Trophoblast cell (in vitro differentiated cells and primary cell): ENCODE results near the gene SLC22A5.

Experiments used
- DNase-seq, 2 donors: peaks; one replicate each; pipeline ENCODE4 v3.0.0-alpha.2; 2016
- H2AFZ ChIP-seq: 2 replicates; pipeline ENCODE4 v1.6.1; 2013; ENCODE audit warnings: low read length, moderate library complexity, mild to moderate bottlenecking; ENCODE audit not compliant: insufficient read depth, poor library complexity
- H2AK5ac ChIP-seq: 2 replicates; pipeline ENCODE4 v1.6.1; 2013; ENCODE audit warnings: mild to moderate bottlenecking, low read length
- H2BK120ac ChIP-seq: 2 replicates; pipeline ENCODE4 v1.6.1; 2013; ENCODE audit warnings: low read length, mild to moderate bottlenecking, moderate library complexity; ENCODE audit not compliant: insufficient read depth, poor library complexity
- H2BK12ac ChIP-seq: 2 replicates; pipeline ENCODE4 v1.6.1; 2013; ENCODE audit warnings: mild to moderate bottlenecking, low read length, moderate library complexity
- H2BK5ac ChIP-seq: 2 replicates; pipeline ENCODE4 v1.6.1; 2013; ENCODE audit warnings: low read length, low read depth, moderate library complexity, mild to moderate bottlenecking; ENCODE audit not compliant: poor library complexity
- H3K14ac ChIP-seq: 2 replicates; pipeline ENCODE4 v1.6.1; 2013; ENCODE audit warnings: mild to moderate bottlenecking, low read length
- H3K18ac ChIP-seq: 2 replicates; pipeline ENCODE4 v1.6.1; 2013; ENCODE audit warnings: mild to moderate bottlenecking, low read length
- H3K23ac ChIP-seq: 2 replicates; pipeline ENCODE4 v1.6.1; 2013; ENCODE audit warnings: low read length
- H3K27ac ChIP-seq: 2 replicates; pipeline ENCODE4 v1.5.1; 2013; ENCODE audit warnings: low read depth, mild to moderate bottlenecking, inconsistent platforms, low read length, moderate library complexity
- H3K27me3 ChIP-seq: 2 replicates; pipeline ENCODE4 v1.6.1; 2013; ENCODE audit warnings: inconsistent platforms, mild to moderate bottlenecking, low read length, moderate library complexity; ENCODE audit not compliant: insufficient read depth
- H3K36me3 ChIP-seq, 2 experiments: 1 replicate in 1 of 2; 2 replicates in 1 of 2; pipeline ENCODE4 v1.6.1; 2013; ENCODE audit warnings: low read length in 2 of 2, mild to moderate bottlenecking in 2 of 2, moderate library complexity in 1 of 2; ENCODE audit not compliant: insufficient read depth in 2 of 2, control insufficient read depth in 1 of 2
- H3K4ac ChIP-seq: 2 replicates; pipeline ENCODE4 v1.6.1; 2013; ENCODE audit warnings: low read depth, mild to moderate bottlenecking, low read length, moderate library complexity
- H3K4me1 ChIP-seq, 2 experiments: 1 replicate in 1 of 2; 2 replicates in 1 of 2; pipeline ENCODE4 v1.6.1; 2013; ENCODE audit warnings: low read length in 2 of 2, mild to moderate bottlenecking in 2 of 2, moderate library complexity in 1 of 2; ENCODE audit not compliant: insufficient read depth in 2 of 2, control insufficient read depth in 1 of 2
- H3K4me2 ChIP-seq: 2 replicates; pipeline ENCODE4 v1.6.1; 2013; ENCODE audit warnings: inconsistent platforms, mild to moderate bottlenecking, low read length, moderate library complexity
- H3K4me3 ChIP-seq: 2 replicates; pipeline ENCODE4 v1.5.1; 2013; ENCODE audit warnings: mild to moderate bottlenecking, low read depth, low read length, inconsistent platforms
- H3K79me1 ChIP-seq: one replicate; pipeline ENCODE4 v1.6.1; 2013; ENCODE audit warnings: low read length
- H3K79me2 ChIP-seq: 2 replicates; pipeline ENCODE4 v1.6.1; 2013; ENCODE audit warnings: low read length, mild to moderate bottlenecking; ENCODE audit not compliant: control insufficient read depth, insufficient read depth, poor library complexity
- H3K9ac ChIP-seq: 2 replicates; pipeline ENCODE4 v1.6.1; 2013; ENCODE audit warnings: mild to moderate bottlenecking, low read length
- H3K9me3 ChIP-seq: 2 replicates; pipeline ENCODE4 v1.6.1; 2013; ENCODE audit warnings: low read depth, mild to moderate bottlenecking, control low read depth, inconsistent platforms, low read length; ENCODE audit not compliant: insufficient read depth
- H4K12ac ChIP-seq: 2 replicates; pipeline ENCODE4 v1.6.1; 2013; ENCODE audit warnings: low read depth, mild to moderate bottlenecking, low read length, moderate library complexity
- H4K8ac ChIP-seq: 2 replicates; pipeline ENCODE4 v1.6.1; 2013; ENCODE audit warnings: low read depth, mild to moderate bottlenecking, low read length, moderate library complexity
- H4K91ac ChIP-seq: one replicate; pipeline ENCODE4 v1.6.1; 2013; ENCODE audit warnings: low read depth, mild to moderate bottlenecking, low read length, moderate library complexity
- WGBS: extraction: QIAGEN DNeasy Blood & Tissue Kit; methylation state at CpG from one replicate; pipeline ENCODE4 v1.1.7; 2013; ENCODE audit warnings: missing lambda C conversion rate; ENCODE audit not compliant: insufficient read length, insufficient coverage; ENCODE audit errors: extremely low coverage; 5-methylcytosine and 5-hydroxymethylcytosine counted together

The SLC22A5 gene

GRCh38 chr5:132353486-132353995 is 16.0 kb upstream of the SLC22A5 start:
- Histone ChIP-seq H3K18ac (no peak overlapping the region), H3K27me3 (no peaks in the 10 kb centered on the region), H3K79me2 (no peaks in the 10 kb centered on the region), H3K36me3 (no peaks in the 10 kb centered on the region), H4K8ac (no peak overlapping the region), H3K79me1 (no peaks in the 10 kb centered on the region), H3K27ac (no peak overlapping the region), H3K9ac (no peak overlapping the region), H4K12ac (no peak overlapping the region), H4K91ac (no peak overlapping the region), H3K4me1 (no peaks in the 10 kb centered on the region), H3K4me2 (no peak overlapping the region), H2BK120ac (no peak overlapping the region), H3K9me3 (peaks cover 5% of the 10 kb centered on the region), H3K14ac (no peak overlapping the region), H3K4ac (no peak overlapping the region), H2BK5ac (no peak overlapping the region), H2AFZ (no peak overlapping the region), H2AK5ac (no peak overlapping the region), H3K4me3 (no peak overlapping the region), H3K23ac (no peak overlapping the region), H2BK12ac (no peak overlapping the region)
- no CpG with 5 or more reads among the region's 1 CpG for WGBS
- no peak for DNase-seq

- no peak overlapping the region for H2BK120ac ChIP-seq
- no peak overlapping the region for H4K12ac ChIP-seq
- H3K23ac ChIP-seq, result no peak overlapping the region
- no peaks in the 10 kb centered on the region for H3K4me1 ChIP-seq
- no peak overlapping the region for H3K14ac ChIP-seq
- no peak overlapping the region for H3K27ac ChIP-seq
- H3K36me3 ChIP-seq, result no peaks in the 10 kb centered on the region
- H3K79me1 ChIP-seq, result no peaks in the 10 kb centered on the region
- no peaks in the 10 kb centered on the region for H3K79me2 ChIP-seq
- H3K27me3 ChIP-seq, result no peaks in the 10 kb centered on the region
- no peak overlapping the region for H3K4me2 ChIP-seq
- H3K4ac ChIP-seq, result no peak overlapping the region
- H2AFZ ChIP-seq, result no peak overlapping the region
- peaks cover under 1% of the 10 kb centered on the region for H3K9me3 ChIP-seq
- no peak overlapping the region for H2BK5ac ChIP-seq
- no peak overlapping the region for H3K4me3 ChIP-seq
- H2BK12ac ChIP-seq, result no peak overlapping the region
- no peak overlapping the region for H4K8ac ChIP-seq
- H2AK5ac ChIP-seq, result no peak overlapping the region
- WGBS, result no CpG with 5 or more reads among the region's 1 CpG
- no peak overlapping the region for H3K9ac ChIP-seq
- H4K91ac ChIP-seq, result no peak overlapping the region
- DNase-seq, result no peak
- no peak overlapping the region for H3K18ac ChIP-seq
These were observed 14.9 kb upstream of the SLC22A5 start for GRCh38 chr5:132354381-132355139.

- no peak overlapping the region for H2AK5ac ChIP-seq
These were observed 14.3 kb upstream of the SLC22A5 start for GRCh38 chr5:132355140-132355765.

GRCh38 chr5:132358775-132359174 is 10.7 kb upstream of the SLC22A5 start:
- no peak overlapping the region for H3K23ac ChIP-seq
- no peak overlapping the region for H3K27ac ChIP-seq
- H4K91ac ChIP-seq, result no peak overlapping the region
- no peak overlapping the region for H2BK120ac ChIP-seq
- H3K27me3 ChIP-seq, result no peaks in the 10 kb centered on the region
- no peak overlapping the region for H4K8ac ChIP-seq
- H3K9ac ChIP-seq, result no peak overlapping the region
- H3K4ac ChIP-seq, result no peak overlapping the region
- H2AK5ac ChIP-seq, result no peak overlapping the region
- H2BK5ac ChIP-seq, result no peak overlapping the region
- H3K4me3 ChIP-seq, result no peak overlapping the region
- H2BK12ac ChIP-seq, result no peak overlapping the region
- no peak overlapping the region for H3K4me2 ChIP-seq
- H2AFZ ChIP-seq, result no peak overlapping the region
- no peak for DNase-seq
- H3K79me1 ChIP-seq, result no peaks in the 10 kb centered on the region
- no CpG with 5 or more reads among the region's 1 CpG for WGBS
- no peaks in the 10 kb centered on the region for H3K79me2 ChIP-seq
- no peaks in the 10 kb centered on the region for H3K36me3 ChIP-seq
- no peaks in the 10 kb centered on the region for H3K4me1 ChIP-seq
- no peak overlapping the region for H4K12ac ChIP-seq
- no peaks in the 10 kb centered on the region for H3K9me3 ChIP-seq
- H3K14ac ChIP-seq, result no peak overlapping the region
- no peak overlapping the region for H3K18ac ChIP-seq

More at GRCh38 chr5:132355140-132355765, 14.3 kb upstream of the SLC22A5 start:
- Histone ChIP-seq H3K79me2 (no peaks in the 10 kb centered on the region), H3K14ac (no peak overlapping the region), H3K36me3 (no peaks in the 10 kb centered on the region), H3K4me2 (no peak overlapping the region), H3K4me3 (no peak overlapping the region), H3K23ac (no peak overlapping the region), H2BK120ac (no peak overlapping the region), H3K27ac (no peak overlapping the region), H2AFZ (no peak overlapping the region), H3K4ac (no peak overlapping the region), H3K9ac (no peak overlapping the region), H4K8ac (no peak overlapping the region), H3K79me1 (no peaks in the 10 kb centered on the region), H2BK5ac (no peak overlapping the region), H3K9me3 (no peaks in the 10 kb centered on the region), H3K4me1 (no peaks in the 10 kb centered on the region), H4K12ac (no peak overlapping the region), H3K27me3 (no peaks in the 10 kb centered on the region), H2BK12ac (no peak overlapping the region), H4K91ac (no peak overlapping the region), H3K18ac (no peak overlapping the region)
- no peak for DNase-seq
- no CpG with 5 or more reads among the region's 3 CpGs for WGBS
